Spleen (tissue), 7 donors: ENCODE data around the gene DCHS2.

Source experiments
- POLR2AphosphoS5 ChIP-seq, 3 donors: sonication (generic); formaldehyde crosslinking; IDR thresholded peaks; one replicate each; pipeline ENCODE4 v1.5.1; 2017; ENCODE audit warnings: antibody characterized with exemption in 3 of 3
- TF ChIP-seq, protein P1 (sequence below), 11 experiments: fragments of 200-600 bp in 7 of 11; fragments of 450-650 bp in 4 of 11; sonication (generic) in 4 of 11; IDR thresholded peaks in 8 of 11; conservative IDR thresholded peaks in 3 of 11; 1 replicate in 7 of 11; 2 replicates in 4 of 11; pipeline versions ENCODE4 v1.4.0 to v1.8.0; 2016 to 2021; ENCODE audit warnings: antibody characterized with exemption in 11 of 11, inconsistent platforms in 4 of 11, mild to moderate bottlenecking in 1 of 11
- donor health status: DM: no; HTN: no; CAD: no; lungs with moderate emphysema.
- donor health status: DM: no; HTN: no; CAD: no.
- donor health status: DM: no; HTN: no; CAD: no.

DNA sequence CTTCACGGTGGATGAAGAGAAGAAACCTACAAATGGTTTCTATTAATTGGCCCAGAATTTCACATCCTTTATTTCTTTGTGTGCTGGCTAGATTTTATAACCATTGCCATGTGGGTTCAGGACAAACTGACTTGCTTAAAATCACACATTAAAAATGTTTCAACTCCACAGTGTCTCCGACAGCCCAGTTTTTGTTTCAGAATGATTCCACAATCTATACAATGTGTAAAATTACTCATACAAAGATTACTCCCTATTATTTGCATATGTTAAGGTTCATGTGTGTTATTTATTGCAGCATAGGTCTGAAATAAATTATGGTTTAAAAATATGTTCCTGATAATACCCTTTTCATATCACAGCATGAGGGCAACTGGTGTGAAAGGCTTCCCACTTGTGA, 20.6 kb downstream of the DCHS2 start:
- TF ChIP-seq, protein P1, sequence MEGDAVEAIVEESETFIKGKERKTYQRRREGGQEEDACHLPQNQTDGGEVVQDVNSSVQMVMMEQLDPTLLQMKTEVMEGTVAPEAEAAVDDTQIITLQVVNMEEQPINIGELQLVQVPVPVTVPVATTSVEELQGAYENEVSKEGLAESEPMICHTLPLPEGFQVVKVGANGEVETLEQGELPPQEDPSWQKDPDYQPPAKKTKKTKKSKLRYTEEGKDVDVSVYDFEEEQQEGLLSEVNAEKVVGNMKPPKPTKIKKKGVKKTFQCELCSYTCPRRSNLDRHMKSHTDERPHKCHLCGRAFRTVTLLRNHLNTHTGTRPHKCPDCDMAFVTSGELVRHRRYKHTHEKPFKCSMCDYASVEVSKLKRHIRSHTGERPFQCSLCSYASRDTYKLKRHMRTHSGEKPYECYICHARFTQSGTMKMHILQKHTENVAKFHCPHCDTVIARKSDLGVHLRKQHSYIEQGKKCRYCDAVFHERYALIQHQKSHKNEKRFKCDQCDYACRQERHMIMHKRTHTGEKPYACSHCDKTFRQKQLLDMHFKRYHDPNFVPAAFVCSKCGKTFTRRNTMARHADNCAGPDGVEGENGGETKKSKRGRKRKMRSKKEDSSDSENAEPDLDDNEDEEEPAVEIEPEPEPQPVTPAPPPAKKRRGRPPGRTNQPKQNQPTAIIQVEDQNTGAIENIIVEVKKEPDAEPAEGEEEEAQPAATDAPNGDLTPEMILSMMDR (IDR thresholded peaks at IDR 0.05 in 8 of 11, conservative IDR thresholded peaks at IDR 0.05 in 3 of 11) = no peak
- no peak for TF ChIP-seq POLR2AphosphoS5 (IDR thresholded peaks at IDR 0.05)
